Stomach (tissue), 9 donors: Measurements from ENCODE around the gene ACTA2. TPM values are rescaled to one million over a fixed set of nuclear protein-coding genes. Genes with fewer than 3 reads are reported as not detected.
A peak's percentile ranks its signal among the peaks of the same experiment; 100 is the strongest.

Experiments
- DNase-seq, 2 donors: peaks; one replicate each; pipeline versions ENCODE4 v3.0.0 to v3.0.0-alpha.2; 2013 to 2019
- H3K27ac ChIP-seq, 5 donors: fragments of 200-600 bp in 4 of 5; sonication (generic) in 4 of 5; one replicate each; pipeline ENCODE4 v1.5.1; 2013 to 2019; ENCODE audit warnings: mild to moderate bottlenecking in 1 of 5, moderate library complexity in 1 of 5
- H3K27me3 ChIP-seq, 3 donors: fragments of 200-600 bp; sonication (generic); one replicate each; pipeline ENCODE4 v1.5.1; 2017 to 2019; ENCODE audit warnings: mixed run types in 1 of 3
- H3K36me3 ChIP-seq, 4 donors: fragments of 200-600 bp; sonication (generic); 1 replicate in 3 of 4; 2 replicates in 1 of 4; pipeline ENCODE4 v1.5.1; 2016 to 2019
- H3K4me1 ChIP-seq, 4 donors: fragments of 200-600 bp; sonication (generic); one replicate each; pipeline ENCODE4 v1.5.1; 2016 to 2019
- H3K4me3 ChIP-seq, 4 donors: fragments of 200-600 bp; sonication (generic) in 3 of 4; one replicate each; pipeline ENCODE4 v1.5.1; 2016 to 2019; ENCODE audit warnings: mild to moderate bottlenecking in 1 of 4
- H3K9me3 ChIP-seq, 4 donors: fragments of 200-600 bp; sonication (generic); one replicate each; pipeline ENCODE4 v1.5.1; 2016 to 2019
- CTCF ChIP-seq, 7 experiments: fragments of 450-650 bp in 4 of 7; fragments of 200-600 bp in 3 of 7; sonication (generic) in 3 of 7; IDR thresholded peaks; one replicate each; pipeline ENCODE4 v1.5.1; 2016 to 2019; ENCODE audit warnings: antibody characterized with exemption in 7 of 7, control low read depth in 2 of 7, mild to moderate bottlenecking in 1 of 7
- EP300 ChIP-seq: sonication (generic); formaldehyde crosslinking; IDR thresholded peaks from one replicate; pipeline ENCODE4 v1.6.1; 2017; ENCODE audit warnings: antibody characterized with exemption
- POLR2A ChIP-seq, 4 donors: fragments of 450-650 bp; IDR thresholded peaks; one replicate each; pipeline ENCODE4 v1.6.1; 2016; ENCODE audit warnings: antibody characterized with exemption in 4 of 4, control low read depth in 2 of 4, mild to moderate bottlenecking in 1 of 4, moderate library complexity in 1 of 4
- POLR2AphosphoS5 ChIP-seq, 3 donors: sonication (generic); formaldehyde crosslinking; IDR thresholded peaks; one replicate each; pipeline ENCODE4 v1.6.1; 2016; ENCODE audit warnings: antibody characterized with exemption in 3 of 3
- WGBS, 5 donors: extraction: QIAGEN DNeasy Blood & Tissue Kit in 3 of 5; methylation state at CpG; one replicate each; pipeline versions ENCODE4 v1.1.5 to v1.1.7; 2013 to 2018; 5-methylcytosine and 5-hydroxymethylcytosine counted together
- intact Hi-C: fragments of 100-400 bp; cut with DNase I; formaldehyde crosslinking; loops from one replicate; pipeline ENCODE4 v1.15.1; 2023; ENCODE audit warnings: low total_unique reads
- polyA plus RNA-seq, 3 donors: library from polyadenylated mRNA; stranded (reverse); fragments of 200-250 nt; gene quantifications; one replicate each; pipeline ENCODE4 v1.2.3, GENCODE V29; 2013
- total RNA-seq, 5 donors: library from RNA; depleted of rRNA; stranded (reverse); fragments of >200 nt; gene quantifications; one replicate each; pipeline versions ENCODE4 v1.1.0 to v1.2.3, GENCODE V29; 2014 to 2016
- donor health status: healthy with polysubstance abuse.
- donor health status: Bipolar disorder and iron deficiency.
- donor health status: healthy.

The ACTA2 gene
- total and polyA plus RNA-seq, 8 donors: 233 to 3,169 (median 999) TPM

- H3K27ac ChIP-seq: no peak overlapping the region
- peaks cover 0 to 24% (median 14%) of the 10 kb centered on the region in 4 donors for H3K4me1 ChIP-seq
- H3K4me3 ChIP-seq: no peak overlapping the region
- H3K27me3 ChIP-seq: no peaks in the 10 kb centered on the region
- TF ChIP-seq CTCF (IDR thresholded peaks at IDR 0.05) (no peak), POLR2AphosphoS5 (IDR thresholded peaks at IDR 0.05) (no peak), POLR2A (IDR thresholded peaks at IDR 0.05) (no peak), EP300 (no peak)
- intact Hi-C loops: no loop called here
- no peak for DNase-seq
- no peaks in the 10 kb centered on the region for H3K9me3 ChIP-seq
- H3K36me3 ChIP-seq: peaks cover 0 to 5% (median 2%) of the 10 kb centered on the region in 4 donors
Observed at GRCh38 chr10:88923520-88923919, 29.1 kb downstream of the ACTA2 start.

GRCh38 chr10:88922041-88922440, 30.5 kb downstream of the ACTA2 start:
- intact Hi-C loops: no loop called here
- H3K36me3 ChIP-seq: peaks cover 0 to 5% (median 2%) of the 10 kb centered on the region in 4 donors
- H3K4me3 ChIP-seq: no peak overlapping the region
- 82 to 87% (median 85%) methylated on average over 2 of the region's 2 CpGs for WGBS, 5 donors
- H3K4me1 ChIP-seq: peaks cover 0 to 22% (median 8%) of the 10 kb centered on the region in 4 donors
- TF ChIP-seq EP300: no peak
- no peaks in the 10 kb centered on the region for H3K27me3 ChIP-seq
- no peaks in the 10 kb centered on the region for H3K9me3 ChIP-seq
- DNase-seq: no peak
- no peak overlapping the region for H3K27ac ChIP-seq

GRCh38 chr10:88920986-88921593, 31.5 kb downstream of the ACTA2 start:
- Histone ChIP-seq H3K4me1 (peaks cover 0 to 13% (median 2%) of the 10 kb centered on the region in 4 donors), H3K27ac (no peak overlapping the region)
- 64 to 70% (median 69%) methylated on average over 3 of the region's 3 CpGs for WGBS, 5 donors

GRCh38 chr10:88920198-88920597, 32.4 kb downstream of the ACTA2 start:
- Histone ChIP-seq H3K27me3 (no peaks in the 10 kb centered on the region), H3K9me3 (no peaks in the 10 kb centered on the region), H3K27ac (no peak overlapping the region), H3K4me1 (peaks cover 0 to 7% (median 0%) of the 10 kb centered on the region in 4 donors), H3K4me3 (no peak overlapping the region), H3K36me3 (peaks cover 0 to 6% (median 4%) of the 10 kb centered on the region in 4 donors)
- 40 to 48% (median 46%) methylated on average over 2 of the region's 2 CpGs for WGBS, 5 donors
- no peak for DNase-seq
- TF ChIP-seq EP300: no peak
- no peak for TF ChIP-seq POLR2AphosphoS5 (IDR thresholded peaks at IDR 0.05)
- intact Hi-C loops: no loop called here

More at GRCh38 chr10:88920986-88921593, 31.5 kb downstream of the ACTA2 start:
- H3K4me3 ChIP-seq: no peak overlapping the region
- TF ChIP-seq POLR2AphosphoS5 (IDR thresholded peaks at IDR 0.05) (no peak), CTCF (IDR thresholded peaks at IDR 0.05) (no peak), EP300 (no peak), POLR2A (IDR thresholded peaks at IDR 0.05) (no peak)
- no peaks in the 10 kb centered on the region for H3K27me3 ChIP-seq
- H3K36me3 ChIP-seq: peaks cover 0 to 5% (median 2%) of the 10 kb centered on the region in 4 donors
- intact Hi-C loops: no loop called here
- peak in 1 of 2 donors; percentile 42 for DNase-seq
- H3K9me3 ChIP-seq: no peaks in the 10 kb centered on the region

GRCh38 chr10:88919041-88919440, 33.5 kb downstream of the ACTA2 start:
- Histone ChIP-seq H3K9me3 (no peaks in the 10 kb centered on the region), H3K36me3 (peaks cover 0 to 8% (median 3%) of the 10 kb centered on the region in 4 donors), H3K4me3 (no peak overlapping the region), H3K27me3 (no peaks in the 10 kb centered on the region), H3K4me1 (peaks cover 0 to 7% (median 0%) of the 10 kb centered on the region in 4 donors), H3K27ac (no peak overlapping the region)
- TF ChIP-seq CTCF (IDR thresholded peaks at IDR 0.05): no peak
- no peak for TF ChIP-seq POLR2AphosphoS5 (IDR thresholded peaks at IDR 0.05)
- no peak for TF ChIP-seq POLR2A (IDR thresholded peaks at IDR 0.05)
- no peak for TF ChIP-seq EP300
- 81 to 95% (median 88%) methylated on average over 1 of the region's 1 CpG for WGBS, 5 donors
- DNase-seq: no peak
- intact Hi-C loops: no loop called here
